ENCODE results near the gene RFX2.

RFX2 gene

GRCh38 chr19:5950741-5951140 lies 159.6 kb downstream of the RFX2 start:
- no peak for DNase-seq

GRCh38 chr19:5949792-5950305 lies 160.5 kb downstream of the RFX2 start:
- no peak for DNase-seq

- no peak for DNase-seq
These were observed 161.3 kb downstream of the RFX2 start for GRCh38 chr19:5948752-5949564.

GRCh38 chr19:5947435-5947834 lies 162.9 kb downstream of the RFX2 start:
- DNase-seq = no peak

GRCh38 chr19:5943623-5944022 lies 166.7 kb downstream of the RFX2 start:
- peak; percentile 20 for DNase-seq

Measured in EL (cell line).